Mesodermal cell (in vitro differentiated cells): ENCODE results near the gene DHRS1.
"Not testable (repeated sequence)": the region's sequence is repeated elsewhere in the genome, so short reads cannot be mapped to it uniquely, and the experiment has no call there.

Source experiments
- H3K27ac ChIP-seq: 2 replicates; pipeline ENCODE4 v1.7.0; 2013; ENCODE audit warnings: mild to moderate bottlenecking, low read depth, low read length, moderate library complexity; ENCODE audit not compliant: severe bottlenecking
- H3K36me3 ChIP-seq: 2 replicates; pipeline ENCODE4 v1.7.1; 2013; ENCODE audit warnings: mild to moderate bottlenecking, low read length, moderate library complexity; ENCODE audit not compliant: control insufficient read depth, insufficient read depth
- H3K4me1 ChIP-seq: one replicate; pipeline ENCODE4 v1.7.1; 2013; ENCODE audit warnings: mild to moderate bottlenecking, low read length; ENCODE audit not compliant: insufficient read depth, control insufficient read depth, poor library complexity, severe bottlenecking
- H3K4me3 ChIP-seq: 2 replicates; pipeline ENCODE4 v1.7.0; 2013; ENCODE audit warnings: low read length, control low read depth, mild to moderate bottlenecking; ENCODE audit not compliant: insufficient read depth, poor library complexity, severe bottlenecking; ENCODE audit errors: extremely low read depth
- H3K9me3 ChIP-seq: 2 replicates; pipeline ENCODE4 v1.7.1; 2013; ENCODE audit warnings: mild to moderate bottlenecking, low read length, moderate library complexity; ENCODE audit not compliant: control insufficient read depth
- WGBS, 2 experiments: methylation state at CpG; one replicate each; pipeline ENCODE4 v1.1.5; 2013; ENCODE audit warnings: missing lambda C conversion rate in 2 of 2; ENCODE audit not compliant: insufficient coverage in 2 of 2; 5-methylcytosine and 5-hydroxymethylcytosine counted together

Gene DHRS1

GRCh38 chr14:24337144-24337823 lies 37.7 kb upstream of the DHRS1 start:
- 84 to 88% methylated on average over 5 of the region's 7 CpGs for WGBS, 2 experiments
- no peak overlapping the region for H3K4me3 ChIP-seq
- no peak overlapping the region for H3K27ac ChIP-seq
- peaks cover 13% of the 10 kb centered on the region for H3K4me1 ChIP-seq
- no peaks in the 10 kb centered on the region for H3K36me3 ChIP-seq
- H3K9me3 ChIP-seq: no peaks in the 10 kb centered on the region

GRCh38 chr14:24335461-24336171 lies 36.0 kb upstream of the DHRS1 start:
- H3K36me3 ChIP-seq: no peaks in the 10 kb centered on the region
- no peak overlapping the region for H3K4me3 ChIP-seq
- H3K4me1 ChIP-seq: peaks cover 16% of the 10 kb centered on the region
- WGBS, 2 experiments: 63 to 79% methylated on average over 6 of the region's 12 CpGs
- no peaks in the 10 kb centered on the region for H3K9me3 ChIP-seq
- H3K27ac ChIP-seq: no peak overlapping the region

GRCh38 chr14:24334431-24335291 lies 35.1 kb upstream of the DHRS1 start, which contains the start of gene ADCY4:
Gene ADCY4, minus strand, starts transcription at chr14:24335071. Its CDS starts 419 bp downstream, at chr14:24334652.
- H3K36me3 ChIP-seq: no peaks in the 10 kb centered on the region
- WGBS, 2 experiments: 1 to 5% methylated on average over 32 to 52 of the region's 65 CpGs
- H3K9me3 ChIP-seq: no peaks in the 10 kb centered on the region
- peaks cover 16% of the 10 kb centered on the region for H3K4me1 ChIP-seq
- peak within 1 kb of the TSS; percentile 40 for H3K4me3 ChIP-seq
- no peak within 1 kb of the TSS for H3K27ac ChIP-seq

GRCh38 chr14:24332268-24332993 lies 32.9 kb upstream of the DHRS1 start:
- Histone ChIP-seq H3K27ac (no peak overlapping the region), H3K4me3 (peak overlapping the region; percentile 26), H3K36me3 (no peaks in the 10 kb centered on the region), H3K9me3 (no peaks in the 10 kb centered on the region), H3K4me1 (peaks cover 17% of the 10 kb centered on the region)
- 5 to 11% methylated on average over 35 to 56 of the region's 56 CpGs for WGBS, 2 experiments

GRCh38 chr14:24331731-24332267 lies 32.2 kb upstream of the DHRS1 start:
- no peaks in the 10 kb centered on the region for H3K9me3 ChIP-seq
- 76 to 82% methylated on average over 23 to 25 of the region's 26 CpGs for WGBS, 2 experiments
- H3K27ac ChIP-seq: no peak overlapping the region
- H3K36me3 ChIP-seq: no peaks in the 10 kb centered on the region
- no peak overlapping the region for H3K4me3 ChIP-seq
- peaks cover 21% of the 10 kb centered on the region for H3K4me1 ChIP-seq

GRCh38 chr14:24330973-24331674 lies 31.5 kb upstream of the DHRS1 start:
- H3K36me3 ChIP-seq: no peaks in the 10 kb centered on the region
- H3K9me3 ChIP-seq: no peaks in the 10 kb centered on the region
- no peak overlapping the region for H3K27ac ChIP-seq
- H3K4me3 ChIP-seq: no peak overlapping the region
- WGBS, 2 experiments: 83 to 90% methylated on average over 7 to 9 of the region's 10 CpGs
- H3K4me1 ChIP-seq: peaks cover 21% of the 10 kb centered on the region

- 87 to 91% methylated on average over 9 of the region's 9 CpGs for WGBS, 2 experiments
- no peaks in the 10 kb centered on the region for H3K9me3 ChIP-seq
- H3K36me3 ChIP-seq: no peaks in the 10 kb centered on the region
- H3K27ac ChIP-seq: no peak overlapping the region
- H3K4me1 ChIP-seq: peaks cover 16% of the 10 kb centered on the region
- no peak overlapping the region for H3K4me3 ChIP-seq
Observed at GRCh38 chr14:24329736-24330135, 30.2 kb upstream of the DHRS1 start.

- 93 to 95% methylated on average over 9 to 12 of the region's 12 CpGs for WGBS, 2 experiments
- H3K9me3 ChIP-seq: no peaks in the 10 kb centered on the region
Observed at GRCh38 chr14:24329073-24329663, 29.6 kb upstream of the DHRS1 start.

GRCh38 chr14:24327914-24328313 lies 28.3 kb upstream of the DHRS1 start:
- H3K36me3 ChIP-seq, H3K27ac ChIP-seq, H3K9me3 ChIP-seq, H3K4me3 ChIP-seq: not testable (repeated sequence)
- H3K4me1 ChIP-seq: peaks cover 17% of the 10 kb centered on the region
- WGBS, 2 experiments: 0 to 18% methylated on average over 2 to 4 of the region's 9 CpGs

More at GRCh38 chr14:24329073-24329663, 29.6 kb upstream of the DHRS1 start:
- no peaks in the 10 kb centered on the region for H3K36me3 ChIP-seq
- H3K4me3 ChIP-seq: no peak overlapping the region
- H3K4me1 ChIP-seq: peaks cover 16% of the 10 kb centered on the region
- no peak overlapping the region for H3K27ac ChIP-seq
